ENCODE results near the gene PTOV1. TPM values are rescaled to one million over a fixed set of nuclear protein-coding genes. Genes with fewer than 3 reads are reported as not detected.

Gene PTOV1
- total RNA-seq, 1 donor from 2014 or later, result 78.4 TPM

GRCh38 chr19:49875177-49875576 lies 24.2 kb downstream of the PTOV1 start:
- no peak for DNase-seq

DNA sequence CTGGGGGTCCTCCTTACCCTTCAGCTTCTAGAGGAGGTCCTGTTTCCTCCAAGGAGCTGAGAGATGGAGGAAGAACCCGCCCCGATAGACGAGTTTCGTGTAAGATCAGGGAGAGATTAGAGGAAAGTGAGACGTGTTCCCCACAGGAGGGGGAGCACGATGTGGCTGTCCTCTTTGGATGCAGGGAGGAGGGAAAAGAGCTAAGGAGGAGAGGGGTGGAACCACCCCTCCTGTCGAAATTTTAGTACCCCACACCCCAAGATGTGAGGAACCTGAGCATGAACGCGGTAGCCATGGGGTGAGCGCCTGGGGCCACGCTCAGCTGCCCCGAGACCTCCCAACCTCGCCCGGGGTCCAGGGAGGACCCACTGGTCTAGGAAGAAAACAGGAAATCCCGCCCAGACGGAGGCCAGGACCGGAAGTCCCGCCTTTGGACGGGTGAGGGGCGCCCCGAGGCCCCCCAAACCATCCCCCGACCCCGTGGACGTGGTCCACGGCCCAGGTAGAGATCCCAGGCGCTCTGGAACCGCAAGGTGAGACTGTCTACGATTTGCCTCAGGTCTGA lies 25.0 kb downstream of the PTOV1 start:
- peak; percentile 83 for DNase-seq

DNA sequence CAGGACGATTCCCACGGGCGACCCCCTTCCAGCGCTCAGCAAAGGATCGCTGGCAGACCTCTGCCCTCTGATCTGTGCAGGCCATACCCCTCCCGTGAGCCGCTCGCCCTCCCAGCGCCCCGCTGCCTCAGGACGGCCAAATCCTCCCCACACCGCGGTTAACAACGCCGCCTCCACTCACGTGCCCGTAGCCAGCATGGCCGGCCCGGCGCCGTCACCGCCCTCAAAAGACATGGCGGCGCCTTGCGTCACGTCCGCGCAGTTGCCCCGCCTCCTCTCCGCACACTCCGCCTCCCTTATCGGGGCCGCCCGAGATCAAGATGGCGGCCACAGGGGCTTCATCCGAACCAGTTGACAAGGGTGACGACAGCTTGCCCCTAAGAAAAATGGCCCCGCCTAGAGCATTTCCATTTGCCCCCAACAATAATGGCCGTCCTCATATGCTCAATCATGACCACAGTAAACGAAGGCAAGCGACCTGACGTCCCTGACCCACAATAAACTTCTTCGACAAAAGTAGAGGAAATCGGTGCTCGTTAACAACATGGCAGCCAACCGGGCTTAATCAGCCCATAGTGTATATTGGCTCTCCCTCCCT lies 25.6 kb downstream of the PTOV1 start:
- peak; percentile 100 for DNase-seq

GRCh38 chr19:49877020-49877878 lies 26.3 kb downstream of the PTOV1 start, which contains the start of the genes AKT1S1 and TBC1D17:
AKT1S1 (minus strand) TSS chr19:49877355; CDS start chr19:49873295, 4,060 bp downstream.
TBC1D17 (plus strand) TSS chr19:49877702; CDS start chr19:49877724, 22 bp downstream.
- peak; percentile 100 for DNase-seq

GRCh38 chr19:49877879-49878743 lies 27.2 kb downstream of the PTOV1 start:
- DNase-seq, result peak; percentile 99

- no peak for DNase-seq
Observed at GRCh38 chr19:49878744-49879070, 27.7 kb downstream of the PTOV1 start.

DNA sequence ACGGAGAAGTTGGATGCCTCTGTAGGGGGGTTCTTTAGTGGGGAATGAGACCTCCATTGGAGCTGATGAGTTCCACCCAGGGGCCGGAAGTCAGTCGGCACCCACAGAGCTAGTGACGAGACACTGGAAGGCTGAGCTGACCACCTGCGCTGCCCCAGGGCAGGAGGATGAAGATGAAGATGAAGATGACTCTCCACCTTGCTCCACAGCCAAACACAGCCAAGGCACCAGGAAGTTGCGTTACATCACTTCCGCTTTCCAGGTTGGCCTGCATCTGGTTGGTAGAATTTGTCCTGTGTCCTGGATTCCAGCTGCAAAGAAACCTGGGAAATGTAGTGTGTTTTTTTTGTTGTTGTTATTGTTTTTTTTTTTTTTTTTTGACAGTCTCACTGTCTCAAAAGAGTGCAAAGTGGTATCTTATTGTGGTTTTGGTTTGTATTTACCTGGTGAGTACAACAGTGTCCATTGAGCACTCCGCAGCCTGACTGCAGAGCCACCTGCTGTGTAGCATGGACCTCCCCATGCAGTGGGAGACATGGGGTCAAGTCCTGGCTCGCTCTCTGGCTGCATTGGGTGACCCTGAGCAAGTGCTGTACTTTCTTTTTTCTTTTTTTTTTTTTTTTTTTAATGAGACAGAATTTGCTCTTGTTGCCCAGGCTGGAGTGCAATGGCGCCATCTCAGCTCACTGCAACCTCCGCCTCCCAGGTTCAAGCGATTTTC lies 28.4 kb downstream of the PTOV1 start:
- no peak for DNase-seq

DNA sequence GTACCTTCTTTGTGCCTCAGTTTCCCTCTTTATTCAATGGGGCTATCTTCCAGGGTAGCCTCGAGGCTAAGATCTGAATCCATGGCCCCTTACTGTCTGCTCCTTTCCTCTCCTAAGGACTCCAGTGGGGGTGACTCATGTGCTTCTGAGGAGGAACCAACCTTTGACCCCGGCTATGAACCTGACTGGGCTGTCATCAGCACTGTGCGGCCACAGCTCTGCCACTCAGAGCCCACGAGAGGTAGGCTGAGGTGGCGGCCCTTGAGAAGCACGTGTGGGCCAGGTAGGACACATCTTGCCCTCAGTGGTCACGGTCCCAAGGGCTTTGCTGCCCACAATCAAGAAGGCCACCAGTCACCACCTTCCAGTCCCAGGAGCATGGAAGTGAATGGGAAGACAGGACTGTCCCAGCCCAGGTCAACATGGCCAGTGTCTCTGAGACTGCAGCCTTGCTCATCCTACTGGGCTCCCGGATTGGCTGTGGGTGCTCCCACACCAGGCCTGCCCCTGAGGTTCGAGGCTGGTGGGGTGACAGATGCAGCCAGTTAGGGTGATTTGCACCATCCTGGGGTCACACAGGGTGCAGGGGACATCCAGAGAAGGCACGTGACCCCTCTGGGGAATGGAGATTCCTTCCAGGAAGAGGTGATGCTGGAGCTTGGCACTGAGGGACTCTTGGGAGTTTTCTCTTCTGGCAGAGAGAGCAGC lies 29.4 kb downstream of the PTOV1 start:
- DNase-seq, result no peak

GRCh38 chr19:49881186-49881585 lies 30.2 kb downstream of the PTOV1 start:
- DNase-seq, result no peak

GRCh38 chr19:49881672-49882394 lies 30.9 kb downstream of the PTOV1 start:
- no peak for DNase-seq

GRCh38 chr19:49882643-49883042 lies 31.7 kb downstream of the PTOV1 start:
- no peak for DNase-seq

DNA sequence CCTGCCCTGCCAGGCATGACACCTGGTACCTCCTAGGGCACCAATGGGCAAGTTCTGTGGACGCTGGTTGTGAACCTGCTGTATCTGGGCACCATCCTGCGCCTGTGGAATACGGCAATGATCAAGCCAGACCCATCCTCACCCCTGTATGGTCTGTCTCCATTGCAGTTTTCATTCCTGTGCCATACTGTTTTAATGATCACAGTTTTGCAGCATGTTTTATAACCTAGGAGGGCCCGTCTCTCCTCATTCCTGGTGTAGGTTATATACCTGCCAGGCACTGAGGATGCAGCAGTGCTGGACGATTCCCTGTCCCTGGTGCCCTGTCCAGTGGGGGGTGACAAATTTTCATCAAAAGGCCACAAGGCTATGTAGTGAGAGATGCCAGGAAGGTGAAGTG lies 32.1 kb downstream of the PTOV1 start:
- DNase-seq, result no peak

- no peak for DNase-seq
Observed at GRCh38 chr19:49884109-49884508, 33.1 kb downstream of the PTOV1 start.

- DNase-seq, result no peak
Observed at GRCh38 chr19:49884760-49885159, 33.8 kb downstream of the PTOV1 start.

- DNase-seq, result no peak
Observed at GRCh38 chr19:49887037-49887664, 36.2 kb downstream of the PTOV1 start.

- no peak for DNase-seq
Observed at GRCh38 chr19:49887665-49888509, 36.9 kb downstream of the PTOV1 start.

DNA sequence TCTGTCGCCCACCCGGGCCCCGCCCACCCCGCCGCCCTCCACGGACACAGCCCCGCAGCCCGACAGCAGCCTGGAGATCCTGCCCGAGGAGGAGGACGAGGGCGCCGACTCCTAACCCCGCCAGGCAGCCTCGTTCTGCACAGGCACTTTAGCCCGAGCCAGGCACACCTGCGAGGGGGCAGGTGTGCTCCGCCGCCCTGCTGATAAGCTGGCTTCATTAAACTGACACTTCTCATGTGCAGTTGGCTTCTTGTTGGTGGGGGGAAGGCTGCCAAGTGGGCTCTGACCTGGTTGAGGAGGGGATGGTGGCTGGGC lies 37.5 kb downstream of the PTOV1 start:
- DNase-seq, result no peak

DNA sequence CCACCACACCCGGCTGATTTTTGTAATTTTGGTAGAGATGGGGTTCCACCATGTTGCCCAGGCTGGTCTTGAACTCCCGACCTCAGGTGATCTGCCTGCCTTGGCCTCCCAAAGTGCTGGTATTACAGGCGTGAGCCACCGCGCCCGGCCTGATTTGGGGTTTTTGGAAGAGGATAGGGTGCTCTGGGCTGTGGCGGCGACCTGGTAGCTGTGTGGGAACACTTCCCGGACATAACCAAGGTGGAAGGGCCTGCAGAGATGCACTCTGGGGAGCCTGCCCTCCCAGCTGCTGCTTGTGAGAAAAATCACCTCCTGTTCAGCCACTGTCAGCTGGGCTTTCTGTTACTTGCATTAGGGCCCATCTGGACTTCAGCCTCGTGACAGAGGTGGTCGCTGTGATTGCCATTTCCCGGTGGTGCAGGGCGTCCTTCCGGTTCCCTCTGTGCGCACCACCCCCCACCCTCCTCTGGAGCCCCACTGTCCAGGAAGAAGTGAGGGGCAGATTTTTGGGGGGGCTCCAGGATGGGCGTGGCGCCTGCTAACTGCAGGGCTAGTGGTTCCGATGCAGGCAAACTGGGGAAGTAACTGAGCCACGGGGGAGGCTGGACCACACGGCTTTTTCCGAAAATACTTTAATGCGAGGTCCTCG lies 38.2 kb downstream of the PTOV1 start:
- no peak for DNase-seq
